Large intestine (tissue), 3 donors: Measurements from ENCODE around the gene BANP. TPM values are rescaled to one million over a fixed set of nuclear protein-coding genes. Genes with fewer than 3 reads are reported as not detected.
"Not testable (repeated sequence)": the region's sequence is repeated elsewhere in the genome, so short reads cannot be mapped to it uniquely, and the experiment has no call there.

Experiments used
- DNase-seq, 2 donors: peaks; one replicate each; pipeline versions ENCODE4 v3.0.0 to v3.0.0-alpha.2; 2013
- H3K27ac ChIP-seq: one replicate; pipeline ENCODE4 v1.5.1; 2013; ENCODE audit warnings: low read length
- H3K27me3 ChIP-seq: 2 replicates; pipeline ENCODE4 v1.6.1; 2013; ENCODE audit warnings: low read length; ENCODE audit not compliant: control insufficient read depth, insufficient read depth
- H3K36me3 ChIP-seq: 2 replicates; pipeline ENCODE4 v1.6.1; 2013; ENCODE audit warnings: low read length; ENCODE audit not compliant: control insufficient read depth, insufficient read depth
- H3K4me1 ChIP-seq: one replicate; pipeline ENCODE4 v1.6.1; 2013; ENCODE audit warnings: low read length; ENCODE audit not compliant: control insufficient read depth, insufficient read depth
- H3K4me3 ChIP-seq: one replicate; pipeline ENCODE4 v1.5.1; 2013; ENCODE audit warnings: low read length
- H3K9me3 ChIP-seq: one replicate; pipeline ENCODE4 v1.6.1; 2013; ENCODE audit warnings: mild to moderate bottlenecking, low read depth, low read length, moderate library complexity; ENCODE audit not compliant: control insufficient read depth
- WGBS: methylation state at CpG from one replicate; pipeline ENCODE4 v1.1.5; 2013; ENCODE audit warnings: low lambda C conversion rate; ENCODE audit not compliant: insufficient coverage; 5-methylcytosine and 5-hydroxymethylcytosine counted together
- polyA plus RNA-seq: library from polyadenylated mRNA; unstranded; fragments of 120-200 nt; gene quantifications from one replicate; pipeline ENCODE4 v1.2.1, GENCODE V29; 2013

The BANP gene
- polyA plus RNA-seq, 1 donor, result 16.2 TPM

GRCh38 chr16:88087517-88087877 lies 136.3 kb downstream of the BANP start:
- H3K9me3 ChIP-seq, result no peaks in the 10 kb centered on the region
- no peak overlapping the region for H3K4me3 ChIP-seq
- H3K4me1 ChIP-seq, result no peaks in the 10 kb centered on the region
- peaks cover 4% of the 10 kb centered on the region for H3K36me3 ChIP-seq
- no peaks in the 10 kb centered on the region for H3K27me3 ChIP-seq
- WGBS, result no CpG with 5 or more reads among the region's 16 CpGs
- no peak overlapping the region for H3K27ac ChIP-seq
- no peak for DNase-seq

- WGBS, result no CpG with 5 or more reads among the region's 20 CpGs
- Histone ChIP-seq H3K36me3 (no peaks in the 10 kb centered on the region), H3K27ac (no peak overlapping the region), H3K4me1 (no peaks in the 10 kb centered on the region), H3K9me3 (no peaks in the 10 kb centered on the region), H3K27me3 (no peaks in the 10 kb centered on the region), H3K4me3 (no peak overlapping the region)
- no peak for DNase-seq
Observed at GRCh38 chr16:88088161-88088581, 136.9 kb downstream of the BANP start.

GRCh38 chr16:88088611-88089010 lies 137.4 kb downstream of the BANP start:
- not testable (repeated sequence) for H3K36me3 ChIP-seq, H3K27me3 ChIP-seq, H3K4me1 ChIP-seq, H3K9me3 ChIP-seq, DNase-seq, H3K27ac ChIP-seq, H3K4me3 ChIP-seq
- WGBS, result no CpG with 5 or more reads among the region's 10 CpGs

- not testable (repeated sequence) for H3K9me3 ChIP-seq, H3K4me1 ChIP-seq, H3K4me3 ChIP-seq, DNase-seq, H3K27me3 ChIP-seq, H3K27ac ChIP-seq, H3K36me3 ChIP-seq
- no CpG with 5 or more reads among the region's 15 CpGs for WGBS
Observed at GRCh38 chr16:88089071-88089470, 137.8 kb downstream of the BANP start.

GRCh38 chr16:88089632-88090376 lies 138.6 kb downstream of the BANP start:
- H3K4me3 ChIP-seq, H3K27me3 ChIP-seq, H3K36me3 ChIP-seq, H3K27ac ChIP-seq, H3K4me1 ChIP-seq, DNase-seq, H3K9me3 ChIP-seq: not testable (repeated sequence)
- WGBS, result no CpG with 5 or more reads among the region's 23 CpGs

- not testable (repeated sequence) for H3K27me3 ChIP-seq, H3K27ac ChIP-seq, DNase-seq, H3K4me3 ChIP-seq, H3K36me3 ChIP-seq, H3K4me1 ChIP-seq, H3K9me3 ChIP-seq
- no CpG with 5 or more reads among the region's 38 CpGs for WGBS
Observed at GRCh38 chr16:88090377-88091175, 139.3 kb downstream of the BANP start.

- DNase-seq, H3K27ac ChIP-seq, H3K9me3 ChIP-seq, H3K4me3 ChIP-seq, H3K36me3 ChIP-seq, H3K27me3 ChIP-seq, H3K4me1 ChIP-seq: not testable (repeated sequence)
- no CpG with 5 or more reads among the region's 35 CpGs for WGBS
Observed at GRCh38 chr16:88091221-88091971, 140.2 kb downstream of the BANP start.

GRCh38 chr16:88091972-88092302 lies 140.7 kb downstream of the BANP start:
- not testable (repeated sequence) for DNase-seq, H3K9me3 ChIP-seq, H3K27ac ChIP-seq, H3K27me3 ChIP-seq, H3K4me1 ChIP-seq, H3K4me3 ChIP-seq, H3K36me3 ChIP-seq
- WGBS, result no CpG with 5 or more reads among the region's 9 CpGs

- not testable (repeated sequence) for H3K9me3 ChIP-seq, H3K27me3 ChIP-seq, H3K4me3 ChIP-seq, H3K4me1 ChIP-seq, H3K27ac ChIP-seq, DNase-seq, H3K36me3 ChIP-seq
- WGBS, result no CpG with 5 or more reads among the region's 34 CpGs
Observed at GRCh38 chr16:88092791-88093555, 141.7 kb downstream of the BANP start.
